ENCODE results near the gene SOS1. TPM values are rescaled to one million over a fixed set of nuclear protein-coding genes. Genes with fewer than 3 reads are reported as not detected.

The SOS1 gene
- total and polyA plus RNA-seq, 2 experiments from 2014 or later = 5.0 to 22.0 TPM

- DNase-seq = no peak
- Histone ChIP-seq H3K4me3 (no peak overlapping the region), H3K4me2 (ENCODE audit: unreplicated experiment) (no peak overlapping the region), H3K79me2 (ENCODE audit: insufficient read depth) (no peaks in the 10 kb centered on the region), H3K9ac (no peak overlapping the region), H3K9me3 (ENCODE audit: low read depth) (no peaks in the 10 kb centered on the region), H3K27me3 (replicated peaks; ENCODE audit: insufficient read depth) (no peaks in the 10 kb centered on the region), H2AFZ (no peak overlapping the region), H3K9me2 (ENCODE audit: insufficient read depth) (no peaks in the 10 kb centered on the region), H3K27ac (no peak overlapping the region), H3F3A (ENCODE audit: insufficient read depth) (no peaks in the 10 kb centered on the region), H3K36me3 (ENCODE audit: low read depth) (peaks cover 19% of the 10 kb centered on the region), H3K4me1 (ENCODE audit: insufficient read depth) (no peaks in the 10 kb centered on the region; the same call in 1 of the 2 replicates), H4K20me1 (ENCODE audit: insufficient read depth) (no peaks in the 10 kb centered on the region)
- no peak for TF ChIP-seq EZH2 (IDR thresholded peaks at IDR 0.05; ENCODE audit: insufficient read depth, poor library complexity, severe bottlenecking)
- no peak for TF ChIP-seq EZH2phosphoT487 (IDR thresholded peaks at IDR 0.05; ENCODE audit: insufficient read depth, low read depth)
- in situ Hi-C loops (cut with MboI) = no loop called here
- 67 to 72% methylated on average over 3 of the region's 3 CpGs for WGBS, 2 experiments (ENCODE audit: low coverage in 1 of 2, low lambda C conversion rate in 2 of 2, missing lambda C conversion rate in 2 of 2)
Observed at GRCh38 chr2:39023649-39024048, 97.2 kb downstream of the SOS1 start.

GRCh38 chr2:39022642-39023235 is 98.1 kb downstream of the SOS1 start:
- H3K9ac ChIP-seq = no peak overlapping the region
- in situ Hi-C loops (cut with MboI) = no loop called here
- 76 to 77% methylated on average over 6 of the region's 6 CpGs for WGBS, 2 experiments (ENCODE audit: low coverage in 1 of 2, low lambda C conversion rate in 2 of 2, missing lambda C conversion rate in 2 of 2)
- no peak overlapping the region for H3K27ac ChIP-seq
- no peaks in the 10 kb centered on the region for H3K79me2 ChIP-seq (ENCODE audit: insufficient read depth)
- H3F3A ChIP-seq (ENCODE audit: insufficient read depth) = no peaks in the 10 kb centered on the region
- DNase-seq = no peak
- no peak overlapping the region for H3K4me3 ChIP-seq
- H3K4me1 ChIP-seq (ENCODE audit: insufficient read depth) = no peaks in the 10 kb centered on the region; the same call in 1 of the 2 replicates
- peaks cover 19% of the 10 kb centered on the region for H3K36me3 ChIP-seq (ENCODE audit: low read depth)
- H4K20me1 ChIP-seq (ENCODE audit: insufficient read depth) = no peaks in the 10 kb centered on the region
- no peak overlapping the region for H2AFZ ChIP-seq
- TF ChIP-seq EZH2phosphoT487 (IDR thresholded peaks at IDR 0.05; ENCODE audit: insufficient read depth, low read depth) = no peak
- no peak for TF ChIP-seq EZH2 (IDR thresholded peaks at IDR 0.05; ENCODE audit: insufficient read depth, poor library complexity, severe bottlenecking)
- H3K9me2 ChIP-seq (ENCODE audit: insufficient read depth) = no peaks in the 10 kb centered on the region
- H3K27me3 ChIP-seq (replicated peaks; ENCODE audit: insufficient read depth) = no peaks in the 10 kb centered on the region
- H3K9me3 ChIP-seq (ENCODE audit: low read depth) = no peaks in the 10 kb centered on the region
- H3K4me2 ChIP-seq (ENCODE audit: unreplicated experiment) = no peak overlapping the region

- in situ Hi-C loops (cut with MboI) = no loop called here
- H3K9ac ChIP-seq = no peak overlapping the region
- H3K9me3 ChIP-seq (ENCODE audit: low read depth) = no peaks in the 10 kb centered on the region
- H3K4me2 ChIP-seq (ENCODE audit: unreplicated experiment) = no peak overlapping the region
- no peak overlapping the region for H3K4me3 ChIP-seq
- peaks cover 19% of the 10 kb centered on the region for H3K36me3 ChIP-seq (ENCODE audit: low read depth)
- H3K4me1 ChIP-seq (ENCODE audit: insufficient read depth) = no peaks in the 10 kb centered on the region; the same call in 1 of the 2 replicates
- no peak for DNase-seq
- H3K79me2 ChIP-seq (ENCODE audit: insufficient read depth) = no peaks in the 10 kb centered on the region
- TF ChIP-seq EZH2 (IDR thresholded peaks at IDR 0.05; ENCODE audit: insufficient read depth, poor library complexity, severe bottlenecking) (no peak), EZH2phosphoT487 (IDR thresholded peaks at IDR 0.05; ENCODE audit: insufficient read depth, low read depth) (no peak)
- H4K20me1 ChIP-seq (ENCODE audit: insufficient read depth) = no peaks in the 10 kb centered on the region
- no peaks in the 10 kb centered on the region; the same call in 1 of the 2 replicates for H3K9me2 ChIP-seq (ENCODE audit: insufficient read depth)
- H3F3A ChIP-seq (ENCODE audit: insufficient read depth) = no peaks in the 10 kb centered on the region
- H3K27ac ChIP-seq = no peak overlapping the region
- no peak overlapping the region for H2AFZ ChIP-seq
- H3K27me3 ChIP-seq (replicated peaks; ENCODE audit: insufficient read depth) = no peaks in the 10 kb centered on the region
Observed at GRCh38 chr2:39020383-39020782, 100.5 kb downstream of the SOS1 start.

GRCh38 chr2:39018638-39019037 is 102.2 kb downstream of the SOS1 start:
- no peaks in the 10 kb centered on the region for H3K27me3 ChIP-seq (replicated peaks; ENCODE audit: insufficient read depth)
- H3K9ac ChIP-seq = no peak overlapping the region
- TF ChIP-seq EZH2phosphoT487 (IDR thresholded peaks at IDR 0.05; ENCODE audit: insufficient read depth, low read depth) (no peak), EZH2 (IDR thresholded peaks at IDR 0.05; ENCODE audit: insufficient read depth, poor library complexity, severe bottlenecking) (no peak)
- in situ Hi-C loops (cut with MboI) = no loop called here
- no peaks in the 10 kb centered on the region for H3K9me3 ChIP-seq (ENCODE audit: low read depth)
- H3K9me2 ChIP-seq (ENCODE audit: insufficient read depth) = no peaks in the 10 kb centered on the region; the same call in 1 of the 2 replicates
- H3K79me2 ChIP-seq (ENCODE audit: insufficient read depth) = no peaks in the 10 kb centered on the region
- H3K27ac ChIP-seq = no peak overlapping the region
- no peaks in the 10 kb centered on the region for H4K20me1 ChIP-seq (ENCODE audit: insufficient read depth)
- peaks cover 21% of the 10 kb centered on the region for H3K36me3 ChIP-seq (ENCODE audit: low read depth)
- no peak overlapping the region for H2AFZ ChIP-seq
- H3K4me3 ChIP-seq = no peak overlapping the region
- H3F3A ChIP-seq (ENCODE audit: insufficient read depth) = no peaks in the 10 kb centered on the region
- no peaks in the 10 kb centered on the region for H3K4me1 ChIP-seq (ENCODE audit: insufficient read depth)
- no peak for DNase-seq
- 98% methylated on average over 4 of the region's 4 CpGs for WGBS, 2 experiments (ENCODE audit: low coverage in 1 of 2, low lambda C conversion rate in 2 of 2, missing lambda C conversion rate in 2 of 2)
- H3K4me2 ChIP-seq (ENCODE audit: unreplicated experiment) = no peak overlapping the region

- Histone ChIP-seq H2AFZ (no peak overlapping the region), H3K27me3 (replicated peaks; ENCODE audit: insufficient read depth) (no peaks in the 10 kb centered on the region), H3K79me2 (ENCODE audit: insufficient read depth) (no peaks in the 10 kb centered on the region), H3K4me3 (no peak overlapping the region), H3K36me3 (ENCODE audit: low read depth) (peaks cover 22% of the 10 kb centered on the region), H4K20me1 (ENCODE audit: insufficient read depth) (no peaks in the 10 kb centered on the region), H3K9me2 (ENCODE audit: insufficient read depth) (no peaks in the 10 kb centered on the region; the same call in 1 of the 2 replicates), H3K27ac (no peak overlapping the region), H3K9ac (no peak overlapping the region), H3K9me3 (ENCODE audit: low read depth) (no peaks in the 10 kb centered on the region), H3K4me1 (ENCODE audit: insufficient read depth) (no peaks in the 10 kb centered on the region), H3F3A (ENCODE audit: insufficient read depth) (no peaks in the 10 kb centered on the region), H3K4me2 (ENCODE audit: unreplicated experiment) (no peak overlapping the region)
- DNase-seq = no peak
- TF ChIP-seq EZH2 (IDR thresholded peaks at IDR 0.05; ENCODE audit: insufficient read depth, poor library complexity, severe bottlenecking) (no peak), EZH2phosphoT487 (IDR thresholded peaks at IDR 0.05; ENCODE audit: insufficient read depth, low read depth) (no peak)
- in situ Hi-C loops (cut with MboI) = no loop called here
Observed at GRCh38 chr2:39017334-39017733, 103.5 kb downstream of the SOS1 start.

All from GM23248 (cell line).